Astrocyte (in vitro differentiated cells and primary cell): ENCODE data around the gene FAM241B.

Experiments
- CTCF ChIP-seq: IDR thresholded peaks from 2 replicates; pipeline ENCODE4 v1.5.1; 2011; ENCODE audit warnings: low read depth, mild to moderate bottlenecking, inconsistent platforms, low read length, moderate library complexity; ENCODE audit not compliant: insufficient read depth
- EZH2 ChIP-seq: IDR thresholded peaks from 2 replicates; pipeline ENCODE4 v1.6.1; 2012; ENCODE audit warnings: mild to moderate bottlenecking, low read length, inconsistent platforms; ENCODE audit not compliant: insufficient read depth

GRCh38 chr10:69651362-69651761 lies 21.3 kb downstream of the FAM241B start:
- no peak for TF ChIP-seq EZH2
- TF ChIP-seq CTCF: no peak
